Body of pancreas (tissue), 4 donors: ENCODE results near the gene ADNP. TPM values are rescaled to one million over a fixed set of nuclear protein-coding genes. Genes with fewer than 3 reads are reported as not detected.

Experiments used
- ATAC-seq: fragments of 150-250 bp; one replicate; pipeline ENCODE4 v1.9.1; 2016
- DNase-seq, 4 donors: peaks; one replicate each; pipeline ENCODE4 v3.0.0-alpha.2; 2019
- H3K27ac ChIP-seq, 4 donors: fragments of 200-600 bp; sonication (generic); 1 replicate in 3 of 4; 2 replicates in 1 of 4; pipeline versions ENCODE4 v1.5.1 to v1.6.1; 2016 to 2019; ENCODE audit warnings: mild to moderate bottlenecking in 1 of 4, mixed read lengths in 1 of 4, moderate library complexity in 1 of 4
- H3K27me3 ChIP-seq, 2 donors: fragments of 200-600 bp; sonication (generic); one replicate each; pipeline ENCODE4 v1.6.0; 2016; ENCODE audit warnings: mild to moderate bottlenecking in 1 of 2
- H3K36me3 ChIP-seq, 2 donors: fragments of 200-600 bp; sonication (generic); replicated peaks in 1 of 2; 2 replicates each; pipeline ENCODE4 v1.5.1; 2016; ENCODE audit warnings: low read depth in 2 of 2; ENCODE audit not compliant: insufficient read depth in 1 of 2
- H3K4me1 ChIP-seq: fragments of 200-600 bp; sonication (generic); one replicate; pipeline ENCODE4 v1.6.0; 2016
- H3K4me3 ChIP-seq, 2 donors: fragments of 200-600 bp; sonication (generic); 1 replicate in 1 of 2; 2 replicates in 1 of 2; pipeline ENCODE4 v1.5.1; 2016 to 2019
- H3K9me3 ChIP-seq, 3 donors: fragments of 200-600 bp; sonication (generic); 1 replicate in 2 of 3; 2 replicates in 1 of 3; pipeline ENCODE4 v1.5.1; 2016
- CTCF ChIP-seq, 7 experiments: fragments of 450-650 bp in 4 of 7; fragments of 200-600 bp in 3 of 7; sonication (generic) in 3 of 7; IDR thresholded peaks; one replicate each; pipeline ENCODE4 v1.5.1; 2016 to 2019; ENCODE audit warnings: antibody characterized with exemption in 7 of 7
- POLR2A ChIP-seq, 3 donors: fragments of 450-650 bp; IDR thresholded peaks; one replicate each; pipeline ENCODE4 v1.6.1; 2016; ENCODE audit warnings: antibody characterized with exemption in 3 of 3, mild to moderate bottlenecking in 2 of 3
- WGBS, 2 donors: methylation state at CpG; one replicate each; pipeline ENCODE4 v1.1.5; 2017; 5-methylcytosine and 5-hydroxymethylcytosine counted together
- intact Hi-C: fragments of 100-400 bp; cut with DNase I; formaldehyde crosslinking; loops from one replicate; pipeline ENCODE4 v1.15.1; 2023
- small RNA-seq: library from RNA; depleted of rRNA; stranded (forward); fragments of <200 nt; gene quantifications from one replicate; pipeline ENCODE3, GENCODE V24; 2016
- total RNA-seq, 2 donors: library from RNA; depleted of rRNA; stranded (reverse); fragments of >200 nt; gene quantifications; one replicate each; pipeline ENCODE4 v1.1.0, GENCODE V29; 2016

The ADNP gene
- total RNA-seq, 2 donors from 2014 or later, result 28.0 to 28.7 TPM

GRCh38 chr20:50843331-50844276, 87.6 kb downstream of the ADNP start:
- H3K4me3 ChIP-seq, result no peak overlapping the region
- no peak for ATAC-seq
- H3K9me3 ChIP-seq, result no peaks in the 10 kb centered on the region
- WGBS, 2 donors, result 79 to 82% methylated on average over 7 to 9 of the region's 9 CpGs
- peak in 1 of 4 donors; percentile 77 for DNase-seq
- no peak for TF ChIP-seq CTCF (IDR thresholded peaks at IDR 0.05)
- TF ChIP-seq POLR2A (IDR thresholded peaks at IDR 0.05), result no peak
- H3K4me1 ChIP-seq, result peaks cover 9% of the 10 kb centered on the region
- H3K27me3 ChIP-seq, result no peaks in the 10 kb centered on the region
- no peaks in the 10 kb centered on the region for H3K36me3 ChIP-seq
- peak overlapping the region in 1 of 4 donors; percentile 21 for H3K27ac ChIP-seq
- intact Hi-C loops, result no loop called here

- TF ChIP-seq CTCF (IDR thresholded peaks at IDR 0.05) (no peak), POLR2A (IDR thresholded peaks at IDR 0.05) (no peak)
- Histone ChIP-seq H3K4me3 (no peak overlapping the region), H3K9me3 (no peaks in the 10 kb centered on the region), H3K36me3 (no peaks in the 10 kb centered on the region), H3K4me1 (peaks cover 1% of the 10 kb centered on the region), H3K27ac (peak overlapping the region in 1 of 4 donors; percentile 21), H3K27me3 (no peaks in the 10 kb centered on the region)
- no peak for DNase-seq
- intact Hi-C loops, result no loop called here
- WGBS, 2 donors, result 94 to 96% methylated on average over 5 of the region's 5 CpGs
- ATAC-seq, result no peak
These were observed 88.4 kb downstream of the ADNP start for GRCh38 chr20:50842821-50843220.

Small RNA genes within 50 kb of the gene (small RNA-seq; reads per million reads assigned to genes)
- not detected for gene TMSB4XP6

Other genes with a start within 250 kb of the ADNP start
- 1 to 10 TPM; 2.3 to 6.9 TPM for gene RIPOR3, start 239.9 kb downstream of the ADNP start, total RNA-seq
- 1 to 10 TPM; 4.6 to 8.6 TPM for gene PARD6B, start 199.9 kb downstream of the ADNP start, total RNA-seq
- gene BCAS4, start 136.4 kb downstream of the ADNP start, total RNA-seq, result 1 to 10 TPM in 1 of 2 donors, under 1 TPM in 1; under 0.01 to 2.3 TPM
- 10 to 100 TPM; 18.1 to 32.7 TPM for gene DPM1, start 27.1 kb upstream of the ADNP start, total RNA-seq
- gene MOCS3, start 27.4 kb upstream of the ADNP start, total RNA-seq, result 1 to 10 TPM; 2.9 to 3.0 TPM
- 1 to 10 TPM; 4.9 to 6.2 TPM for gene KCNG1, start 91.7 kb upstream of the ADNP start, total RNA-seq